Posterior vena cava (tissue), 2 donors: ENCODE data around the gene SLC17A5. TPM values are rescaled to one million over a fixed set of nuclear protein-coding genes. Genes with fewer than 3 reads are reported as not detected.
"Not testable (repeated sequence)": the region's sequence is repeated elsewhere in the genome, so short reads cannot be mapped to it uniquely, and the experiment has no call there.

Source experiments
- DNase-seq: peaks from one replicate; pipeline ENCODE4 v3.0.0-alpha.2; 2020; ENCODE audit warnings: low spot score
- intact Hi-C, 2 donors: fragments of 100-400 bp; cut with DNase I; formaldehyde crosslinking; loops; one replicate each; pipeline versions ENCODE4 v1.14.1 to v1.14.2; 2022 to 2023
- total RNA-seq, 2 donors: library from RNA; stranded (reverse); fragmentation: NEBNext Ultra II Directional; extraction: Animal tissue kit (Norgen Biotek cat#: 25700); gene quantifications; one replicate each; pipeline ENCODE4 v1.2.1, GENCODE V29; 2021
- donor health status: DM: yes; HTN: yes; CAD: no.
- donor health status: DM: yes; HTN: yes; CAD: no.

Gene SLC17A5
- total RNA-seq, 2 donors from 2014 or later, result 15.2 to 16.6 TPM

DNA sequence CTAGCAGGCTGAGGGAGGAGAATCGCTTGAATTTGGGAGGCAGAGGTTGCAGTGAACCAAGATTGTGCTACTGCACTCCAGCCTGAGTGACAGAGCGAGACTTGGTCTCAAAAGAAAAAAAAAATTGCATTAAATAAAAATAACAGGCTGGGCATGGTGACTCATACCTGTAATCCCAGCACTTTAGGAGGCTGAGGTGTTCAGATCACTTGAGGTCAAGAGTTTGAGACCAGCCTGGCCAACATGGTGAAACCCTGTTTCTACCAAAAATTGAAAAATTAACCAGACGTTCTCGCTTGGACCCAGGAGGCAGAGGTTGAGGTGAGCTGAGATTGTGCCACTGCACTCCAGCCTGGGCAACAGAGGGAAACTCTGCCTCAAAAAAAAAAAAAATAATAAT lies 102.7 kb downstream of the SLC17A5 start:
- intact Hi-C loops, result not testable (repeated sequence)

DNA sequence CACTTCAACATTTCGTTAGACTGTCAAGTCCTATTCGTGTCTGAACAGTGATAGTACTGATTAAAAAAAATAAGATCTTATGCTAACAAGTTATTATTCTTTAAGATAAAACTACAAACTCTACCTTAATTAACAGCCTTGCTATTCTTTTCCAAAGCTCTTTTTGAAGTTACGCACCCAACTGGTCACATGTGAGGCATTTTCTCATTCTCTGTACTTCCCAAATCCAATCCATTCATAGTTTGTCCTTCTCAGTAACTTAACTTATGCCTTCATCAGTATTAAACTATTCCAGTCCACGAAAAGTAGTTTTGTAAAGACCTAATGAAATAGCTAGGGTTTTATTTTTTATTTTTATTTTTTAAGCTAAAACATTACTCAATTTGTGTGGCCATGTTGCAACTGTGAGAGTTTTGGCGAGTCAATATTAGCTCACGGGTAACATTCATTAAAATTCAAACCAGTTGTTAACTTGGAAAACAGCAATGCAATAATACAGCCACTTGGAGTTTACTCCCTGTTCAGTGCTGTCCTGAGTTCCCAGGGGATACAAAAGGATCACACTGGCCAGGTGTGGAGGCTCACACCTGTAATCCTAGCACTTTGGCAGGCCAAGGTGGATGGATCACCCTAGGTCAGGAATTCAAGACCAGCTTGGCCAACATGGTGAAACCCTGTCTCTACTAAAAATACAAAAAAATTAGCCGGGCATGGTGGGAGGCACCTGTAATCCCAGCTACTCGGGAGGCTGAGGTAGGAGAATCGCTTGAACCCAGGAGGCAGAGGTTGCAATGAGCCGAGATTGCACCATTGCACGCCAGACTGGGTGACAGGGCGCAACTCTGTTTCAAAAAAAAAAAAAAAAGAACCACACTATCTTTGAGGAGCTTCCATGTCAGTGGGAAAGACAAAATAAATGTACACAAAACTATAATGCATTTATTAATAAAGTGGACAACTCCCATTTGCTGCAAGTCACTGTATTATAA lies 105.0 kb downstream of the SLC17A5 start:
- no peak for DNase-seq

More for the DNA sequence above, 102.7 kb downstream of the SLC17A5 start:
- DNase-seq, result not testable (repeated sequence)

GRCh38 chr6:73547036-73547435 lies 106.8 kb downstream of the SLC17A5 start:
- no peak for DNase-seq
- intact Hi-C loops, result no loop called here

More for the DNA sequence above, 105.0 kb downstream of the SLC17A5 start:
- intact Hi-C loops, result loop anchor here in 1 of 2 donors (2.0 kb wide), 1 partner anchor 72 kb away; no protein-coding TSS in a partner anchor

Other genes with a start within 250 kb of the SLC17A5 start
- 1 to 10 TPM; 5.3 to 6.2 TPM for gene CGAS, start 201.7 kb downstream of the SLC17A5 start, total RNA-seq
- gene MTO1, start 192.3 kb downstream of the SLC17A5 start, total RNA-seq, result 10 to 100 TPM; 18.3 to 20.6 TPM
- 1,000 to 10,000 TPM; 7,949 to 8,333 TPM for gene EEF1A1, start 133.0 kb downstream of the SLC17A5 start, total RNA-seq
- 10 to 100 TPM; 20.4 to 35.9 TPM for gene CD109, start 42.2 kb upstream of the SLC17A5 start, total RNA-seq